ENCODE data around the gene AK9. TPM values are rescaled to one million over a fixed set of nuclear protein-coding genes. Genes with fewer than 3 reads are reported as not detected.

AK9 gene
- total and polyA plus RNA-seq, 7 experiments from 2014 or later: 5.8 to 19.5 (median 7.3) TPM

DNA sequence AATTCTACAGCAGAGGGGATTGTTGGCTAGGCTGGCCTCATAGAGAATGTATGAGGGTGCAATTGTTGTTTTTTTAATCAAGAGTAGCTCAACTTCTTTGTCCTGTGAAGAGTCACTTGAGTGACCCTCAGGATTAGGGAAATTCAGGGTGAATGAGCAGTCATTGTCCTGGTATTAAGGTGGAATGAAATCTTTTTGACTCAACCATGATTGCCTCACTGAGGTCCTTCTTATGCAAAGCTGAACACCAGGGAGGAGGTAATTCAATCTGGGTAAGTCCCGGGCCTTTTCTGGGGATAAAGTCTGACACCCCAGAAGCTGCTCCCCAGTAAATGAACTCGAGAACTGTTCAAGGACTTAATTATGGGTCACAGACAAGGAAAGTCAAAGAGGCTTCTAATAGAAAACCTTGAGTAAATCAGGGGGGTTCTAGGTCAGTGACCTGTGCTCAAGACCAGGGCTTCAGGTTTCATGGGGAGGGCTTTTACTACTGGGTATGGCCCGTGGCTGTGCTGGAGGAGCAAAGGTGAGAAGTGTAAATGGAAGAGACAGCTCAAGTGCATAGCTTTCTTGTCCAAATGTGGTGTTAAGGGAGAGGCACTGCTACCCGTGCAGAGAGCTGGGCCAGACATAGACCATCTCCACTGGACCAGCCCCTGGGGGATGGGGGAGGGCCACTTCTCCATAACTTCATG lies 182.7 kb downstream of the AK9 start:
- no peak overlapping the region for H3K27ac ChIP-seq (ENCODE audit: low read depth, low read length)
- H3K4me3 Mint-ChIP-seq: peak overlapping the region in 1 of 10 donors; percentile 58
- H3K9me3 Mint-ChIP-seq: peaks cover 0 to 3% (median 0%) of the 10 kb centered on the region in 11 donors
- peaks cover 0 to 2% of the 10 kb centered on the region in 2 donors for H3K4me1 ChIP-seq (ENCODE audit: control insufficient read depth in 2 of 2, insufficient read depth in 2 of 2, low read length in 2 of 2)
- DNase-seq: no peak
- intact Hi-C loops (cut with micrococcal nuclease): no loop called here
- POLR2A ChIA-PET: interaction anchor here (0.6 kb wide), 1 partner anchor 65 kb away, joined by 3 read pairs; no protein-coding TSS in a partner anchor
- peaks cover 0 to 3% (median 0%) of the 10 kb centered on the region in 5 donors for H3K36me3 Mint-ChIP-seq
- ATAC-seq: no peak
- H3K36me3 ChIP-seq (ENCODE audit: control insufficient read depth in 2 of 3, insufficient read depth in 3 of 3, low read length in 3 of 3): no peaks in the 10 kb centered on the region
- H3K27me3 Mint-ChIP-seq: peaks cover 0 to 9% (median 0%) of the 10 kb centered on the region in 5 donors
- CTCF ChIA-PET: no interaction called here
- H3K9me3 ChIP-seq (ENCODE audit: control insufficient read depth in 2 of 3, low read length in 3 of 3): no peaks in the 10 kb centered on the region
- no peak overlapping the region for H3K27ac Mint-ChIP-seq
- H3K27me3 ChIP-seq (ENCODE audit: control insufficient read depth in 2 of 2, insufficient read depth in 2 of 2, low read length in 2 of 2): no peaks in the 10 kb centered on the region
- H3K4me3 ChIP-seq (ENCODE audit: low read length): no peak overlapping the region
- H3K4me1 Mint-ChIP-seq: peaks cover 0 to 8% (median 5%) of the 10 kb centered on the region in 7 donors

DNA sequence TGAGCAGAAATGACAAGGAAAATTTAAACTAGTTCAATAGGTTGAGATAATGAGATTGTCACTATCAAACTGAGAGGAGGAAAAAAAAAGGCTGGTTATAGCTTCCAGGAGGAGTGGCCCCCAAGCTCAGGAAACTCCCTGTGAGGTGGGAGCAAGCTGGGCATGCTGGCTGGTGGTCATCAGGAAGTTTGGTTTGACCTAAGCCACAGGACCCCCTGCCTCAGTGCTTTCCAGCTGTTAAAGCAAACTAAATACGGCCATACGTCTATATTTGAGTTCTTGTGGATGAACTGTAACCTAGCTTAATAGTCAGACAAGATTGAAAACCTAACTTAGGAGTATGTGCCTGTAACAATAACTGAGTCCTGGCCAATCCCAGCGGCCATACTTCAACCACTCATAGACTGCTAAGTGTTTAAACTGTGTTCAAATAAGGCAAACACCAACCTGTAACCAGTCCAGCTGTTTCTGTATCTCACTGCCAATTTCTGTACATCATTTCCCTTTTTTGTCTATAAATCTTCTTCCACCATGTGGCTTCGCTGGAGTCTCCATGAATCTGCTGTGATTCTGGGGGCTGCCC lies 183.4 kb downstream of the AK9 start:
- Histone ChIP-seq H3K4me3 (ENCODE audit: low read length) (no peak overlapping the region), H3K4me1 (ENCODE audit: control insufficient read depth in 2 of 2, insufficient read depth in 2 of 2, low read length in 2 of 2) (peaks cover 0 to 2% of the 10 kb centered on the region in 2 donors), H3K36me3 (ENCODE audit: control insufficient read depth in 2 of 3, insufficient read depth in 3 of 3, low read length in 3 of 3) (no peaks in the 10 kb centered on the region), H3K27me3 (ENCODE audit: control insufficient read depth in 2 of 2, insufficient read depth in 2 of 2, low read length in 2 of 2) (no peaks in the 10 kb centered on the region), H3K27ac (ENCODE audit: low read depth, low read length) (no peak overlapping the region), H3K9me3 (ENCODE audit: control insufficient read depth in 2 of 3, low read length in 3 of 3) (no peaks in the 10 kb centered on the region)
- Mint-ChIP-seq H3K4me1 (peaks cover 0 to 8% (median 5%) of the 10 kb centered on the region in 7 donors), H3K27ac (no peak overlapping the region), H3K36me3 (peaks cover 0 to 3% (median 2%) of the 10 kb centered on the region in 5 donors), H3K27me3 (peaks cover 0 to 11% (median 0%) of the 10 kb centered on the region in 5 donors), H3K4me3 (no peak overlapping the region), H3K9me3 (peaks cover 0 to 3% (median 0%) of the 10 kb centered on the region in 11 donors)
- no peak for DNase-seq
- intact Hi-C loops (cut with micrococcal nuclease): no loop called here
- ChIA-PET CTCF (no interaction called here), POLR2A (no interaction called here)
- ATAC-seq: no peak

DNA sequence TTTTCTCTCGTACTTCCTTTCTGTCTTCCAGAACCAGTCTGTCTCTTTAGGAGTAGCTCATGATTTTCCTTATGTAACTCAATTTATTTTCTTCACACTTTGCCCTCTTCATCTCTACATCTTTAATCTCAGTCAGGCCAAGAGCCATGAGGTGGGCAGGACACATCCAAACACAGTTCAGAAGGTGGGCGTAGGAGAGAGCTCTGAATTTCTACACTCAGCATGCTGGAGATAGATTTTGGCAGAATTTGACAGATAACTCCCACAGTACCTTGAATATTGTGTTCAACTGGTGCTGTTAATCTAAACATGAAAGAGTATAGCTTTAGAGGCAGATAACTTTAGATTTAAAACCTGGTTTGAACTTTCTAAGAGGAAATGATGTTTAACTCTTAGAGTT lies 184.2 kb downstream of the AK9 start:
- POLR2A ChIA-PET: no interaction called here
- H3K27ac Mint-ChIP-seq: no peak overlapping the region

DNA sequence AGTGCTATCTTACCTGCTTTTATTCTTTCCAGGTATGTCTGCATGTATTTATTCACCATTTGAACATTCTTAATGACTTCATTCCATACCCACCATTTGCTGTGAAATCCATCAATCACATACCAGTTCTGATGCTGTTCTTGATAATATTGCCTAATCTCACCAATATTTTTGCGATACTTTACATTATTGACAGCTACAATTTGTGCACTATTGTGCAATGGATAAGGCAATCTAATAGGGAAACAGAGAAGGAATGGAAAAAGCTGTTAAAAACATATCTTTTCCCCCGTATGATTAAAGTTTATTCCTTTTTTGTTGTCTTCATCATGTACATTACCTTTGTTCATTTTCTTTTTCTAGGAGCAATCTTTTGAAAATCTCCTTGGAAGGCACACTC lies 184.7 kb downstream of the AK9 start:
- Mint-ChIP-seq H3K27me3 (peaks cover 0 to 16% (median 0%) of the 10 kb centered on the region in 5 donors), H3K4me3 (no peak overlapping the region), H3K9me3 (no peaks in the 10 kb centered on the region), H3K27ac (no peak overlapping the region), H3K36me3 (peaks cover 0 to 7% (median 4%) of the 10 kb centered on the region in 5 donors), H3K4me1 (peaks cover 0 to 8% (median 5%) of the 10 kb centered on the region in 7 donors)
- no peak overlapping the region for H3K27ac ChIP-seq (ENCODE audit: low read depth, low read length)
- ChIA-PET CTCF (no interaction called here), POLR2A (no interaction called here)
- intact Hi-C loops (cut with micrococcal nuclease): no loop called here
- no peak overlapping the region for H3K4me3 ChIP-seq (ENCODE audit: low read length)
- ATAC-seq (no peak), DNase-seq (no peak)
- no peaks in the 10 kb centered on the region for H3K27me3 ChIP-seq (ENCODE audit: control insufficient read depth in 2 of 2, insufficient read depth in 2 of 2, low read length in 2 of 2)
- H3K9me3 ChIP-seq (ENCODE audit: control insufficient read depth in 2 of 3, low read length in 3 of 3): no peaks in the 10 kb centered on the region
- H3K36me3 ChIP-seq (ENCODE audit: control insufficient read depth in 2 of 3, insufficient read depth in 3 of 3, low read length in 3 of 3): no peaks in the 10 kb centered on the region
- H3K4me1 ChIP-seq (ENCODE audit: control insufficient read depth in 2 of 2, insufficient read depth in 2 of 2, low read length in 2 of 2): peaks cover 0 to 2% of the 10 kb centered on the region in 2 donors

More for the DNA sequence above, 184.2 kb downstream of the AK9 start:
- DNase-seq (no peak), ATAC-seq (no peak)
- peaks cover 0 to 1% (median 0%) of the 10 kb centered on the region in 11 donors for H3K9me3 Mint-ChIP-seq
- H3K4me1 Mint-ChIP-seq: peaks cover 0 to 8% (median 5%) of the 10 kb centered on the region in 7 donors
- peaks cover 0 to 2% of the 10 kb centered on the region in 2 donors for H3K4me1 ChIP-seq (ENCODE audit: control insufficient read depth in 2 of 2, insufficient read depth in 2 of 2, low read length in 2 of 2)
- no peak overlapping the region for H3K4me3 ChIP-seq (ENCODE audit: low read length)
- H3K27me3 Mint-ChIP-seq: peaks cover 0 to 15% (median 0%) of the 10 kb centered on the region in 5 donors
- peaks cover 0 to 6% (median 3%) of the 10 kb centered on the region in 5 donors for H3K36me3 Mint-ChIP-seq
- CTCF ChIA-PET: no interaction called here
- H3K27ac ChIP-seq (ENCODE audit: low read depth, low read length): no peak overlapping the region
- intact Hi-C loops (cut with micrococcal nuclease): no loop called here
- no peaks in the 10 kb centered on the region for H3K9me3 ChIP-seq (ENCODE audit: control insufficient read depth in 2 of 3, low read length in 3 of 3)
- no peaks in the 10 kb centered on the region for H3K27me3 ChIP-seq (ENCODE audit: control insufficient read depth in 2 of 2, insufficient read depth in 2 of 2, low read length in 2 of 2)
- no peaks in the 10 kb centered on the region for H3K36me3 ChIP-seq (ENCODE audit: control insufficient read depth in 2 of 3, insufficient read depth in 3 of 3, low read length in 3 of 3)
- H3K4me3 Mint-ChIP-seq: no peak overlapping the region

DNA sequence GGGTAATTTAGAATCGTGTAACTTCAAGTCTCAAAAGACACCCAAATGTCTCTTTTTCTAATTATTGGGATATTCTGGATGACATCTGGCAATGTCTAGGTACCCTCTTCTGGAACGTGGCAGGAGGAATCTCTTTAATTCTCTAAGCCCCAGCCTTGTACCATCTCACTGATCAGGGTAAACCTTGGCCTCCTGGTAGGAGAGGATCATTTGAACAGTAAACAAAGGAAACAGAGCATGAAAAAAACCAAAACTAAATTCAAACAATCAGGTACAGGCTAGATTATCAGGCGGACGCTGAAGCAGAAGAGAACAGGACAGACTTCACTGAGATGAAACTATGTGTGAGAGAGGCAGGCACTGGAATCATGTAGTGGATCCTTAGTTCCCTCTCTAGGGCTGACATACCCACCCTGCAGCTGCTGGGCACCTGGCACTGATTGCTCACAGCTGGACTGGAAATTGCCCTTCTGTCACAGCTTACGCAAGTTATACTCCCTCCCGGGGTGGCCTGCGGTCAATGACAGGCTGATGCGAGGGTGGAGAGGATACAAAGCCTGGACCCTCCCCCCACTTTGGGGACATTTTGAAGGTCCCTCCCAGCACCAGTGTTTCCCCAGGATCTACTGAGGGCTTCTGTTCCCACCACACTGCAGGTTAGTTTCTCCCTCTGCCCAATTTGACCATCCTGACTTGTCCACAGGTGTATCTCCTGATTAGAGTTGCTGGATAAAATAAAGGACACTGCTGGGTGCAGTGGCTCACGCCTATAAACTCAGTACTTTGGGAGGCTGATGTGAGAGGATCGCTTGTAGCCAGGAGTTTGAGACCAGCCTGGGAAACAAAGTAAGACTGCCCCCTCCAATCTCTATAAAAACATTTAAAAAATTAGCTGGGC lies 187.4 kb downstream of the AK9 start:
- Histone ChIP-seq H3K27ac (ENCODE audit: low read depth, low read length) (no peak overlapping the region), H3K27me3 (ENCODE audit: control insufficient read depth in 2 of 2, insufficient read depth in 2 of 2, low read length in 2 of 2) (no peaks in the 10 kb centered on the region), H3K9me3 (ENCODE audit: control insufficient read depth in 2 of 3, low read length in 3 of 3) (no peaks in the 10 kb centered on the region), H3K36me3 (ENCODE audit: control insufficient read depth in 2 of 3, insufficient read depth in 3 of 3, low read length in 3 of 3) (no peaks in the 10 kb centered on the region), H3K4me3 (ENCODE audit: low read length) (no peak overlapping the region), H3K4me1 (ENCODE audit: control insufficient read depth in 2 of 2, insufficient read depth in 2 of 2, low read length in 2 of 2) (no peaks in the 10 kb centered on the region)
- Mint-ChIP-seq H3K4me3 (no peak overlapping the region), H3K36me3 (peaks cover 0 to 9% (median 3%) of the 10 kb centered on the region in 5 donors), H3K27ac (no peak overlapping the region), H3K27me3 (peaks cover 0 to 24% (median 0%) of the 10 kb centered on the region in 5 donors), H3K9me3 (peaks cover 0 to 2% (median 0%) of the 10 kb centered on the region in 11 donors), H3K4me1 (peaks cover 0 to 8% (median 5%) of the 10 kb centered on the region in 7 donors)
- ATAC-seq (no peak), DNase-seq (no peak)
- ChIA-PET CTCF (no interaction called here), POLR2A (interaction anchor here (0.7 kb wide), 1 partner anchor 63 kb away, joined by 3 read pairs; the partner anchor contains the start of genes PPIL6 and SMPD2)
- intact Hi-C loops (cut with micrococcal nuclease): no loop called here

DNA sequence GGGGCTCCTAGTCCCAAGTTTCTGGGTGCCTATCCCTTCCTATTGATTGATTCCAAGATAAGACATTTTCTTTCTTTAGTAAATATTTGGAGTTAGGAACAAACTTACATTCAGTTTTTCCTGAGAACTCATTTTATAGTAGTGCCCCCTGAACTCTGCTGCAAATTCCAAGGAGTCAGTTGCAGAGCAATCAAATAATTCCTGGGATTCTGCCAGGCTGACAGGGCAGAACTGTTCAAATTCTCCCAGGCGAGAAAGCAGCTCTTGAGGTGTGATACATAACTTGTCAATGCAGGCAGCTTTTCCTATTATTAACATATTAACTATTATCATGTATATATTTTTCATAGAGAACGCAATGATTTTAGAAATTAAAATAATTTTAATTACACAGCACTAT lies 192.1 kb downstream of the AK9 start:
- Histone ChIP-seq H3K9me3 (ENCODE audit: control insufficient read depth in 2 of 3, low read length in 3 of 3) (no peaks in the 10 kb centered on the region), H3K4me3 (ENCODE audit: low read length) (no peak overlapping the region), H3K27me3 (ENCODE audit: control insufficient read depth in 2 of 2, insufficient read depth in 2 of 2, low read length in 2 of 2) (no peaks in the 10 kb centered on the region), H3K4me1 (ENCODE audit: control insufficient read depth in 2 of 2, insufficient read depth in 2 of 2, low read length in 2 of 2) (no peaks in the 10 kb centered on the region), H3K27ac (ENCODE audit: low read depth, low read length) (no peak overlapping the region), H3K36me3 (ENCODE audit: control insufficient read depth in 2 of 3, insufficient read depth in 3 of 3, low read length in 3 of 3) (no peaks in the 10 kb centered on the region)
- DNase-seq (no peak), ATAC-seq (no peak)
- peaks cover 0 to 9% (median 2%) of the 10 kb centered on the region in 5 donors for H3K36me3 Mint-ChIP-seq
- no peak overlapping the region for H3K27ac Mint-ChIP-seq
- ChIA-PET CTCF (interaction anchor here (0.5 kb wide), 1 partner anchor 64 kb away, joined by 4 read pairs; no protein-coding TSS in a partner anchor), POLR2A (interaction anchor here (1.0 kb wide), 1 partner anchor 11 kb away, joined by 3 read pairs; no protein-coding TSS in a partner anchor)
- intact Hi-C loops (cut with micrococcal nuclease): no loop called here
- peaks cover 0 to 17% (median 13%) of the 10 kb centered on the region in 7 donors for H3K4me1 Mint-ChIP-seq
- H3K27me3 Mint-ChIP-seq: peaks cover 0 to 18% (median 0%) of the 10 kb centered on the region in 5 donors
- H3K9me3 Mint-ChIP-seq: peaks cover 0 to 2% (median 0%) of the 10 kb centered on the region in 11 donors
- no peak overlapping the region for H3K4me3 Mint-ChIP-seq

Data from naive thymus-derived CD4-positive, alpha-beta T cell (primary cell).